Subcutaneous adipose tissue (tissue), 4 donors: Measurements from ENCODE around the gene ECE1. TPM values are rescaled to one million over a fixed set of nuclear protein-coding genes. Genes with fewer than 3 reads are reported as not detected.

Experiments used
- total RNA-seq, 4 donors: library from RNA; depleted of rRNA; stranded (reverse); fragments of >200 nt; gene quantifications; one replicate each; pipeline ENCODE4 v1.1.0, GENCODE V29; 2016
- TF ChIP-seq, protein P1 (sequence below): fragments of 450-650 bp; IDR thresholded peaks from one replicate; pipeline ENCODE4 v1.5.1; 2016; ENCODE audit warnings: low read depth, mild to moderate bottlenecking, control low read depth, antibody characterized with exemption, moderate library complexity

ECE1 gene
- 100 to 1,000 TPM in 2 of 4 donors, 10 to 100 TPM in 2; 75.7 to 188 (median 96.7) TPM for total RNA-seq

DNA sequence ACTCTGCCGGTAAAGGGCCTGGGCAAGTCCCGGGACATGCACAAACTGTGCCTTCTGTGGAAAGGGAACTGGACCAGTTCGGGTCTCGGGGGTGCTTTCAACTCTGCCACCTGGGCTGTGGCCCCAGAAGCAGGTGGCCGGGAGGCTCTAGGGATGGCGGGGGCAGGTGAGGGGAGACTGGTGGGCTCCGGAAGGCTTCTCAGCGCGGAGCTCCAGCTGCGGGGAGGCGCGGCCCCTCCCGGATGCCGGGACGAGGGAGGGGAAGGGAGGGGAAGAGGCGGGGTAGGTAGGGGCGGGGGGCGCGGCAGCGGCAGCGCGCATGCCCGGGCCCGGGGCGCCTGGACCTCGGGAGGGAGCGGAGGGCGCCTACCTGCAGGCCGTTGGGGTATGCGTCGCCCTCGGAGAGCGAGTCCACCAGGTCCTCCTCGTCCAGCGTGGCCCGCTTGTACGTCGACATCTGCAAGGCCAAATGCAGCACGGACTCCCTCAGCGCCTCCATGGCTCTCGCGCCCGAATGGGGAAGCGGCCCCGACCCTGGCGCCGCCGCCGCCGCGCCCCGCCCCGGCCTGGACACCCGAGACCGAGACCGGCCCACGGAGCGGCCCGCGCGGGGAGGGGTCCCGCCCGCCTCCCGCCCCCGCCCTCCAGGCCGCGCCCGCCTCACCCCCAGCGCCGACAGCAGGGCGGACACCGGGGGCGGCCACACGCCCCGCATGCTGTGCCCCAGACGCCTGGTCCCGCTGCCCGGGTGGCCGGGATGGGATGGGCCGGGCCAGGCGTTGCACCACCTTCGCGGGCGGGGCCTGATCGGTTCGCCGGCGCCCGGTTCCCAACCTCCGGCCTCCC, at the start of gene ECE1:
TSS of gene ECE1 (minus strand) at position 764 of the 846 bp plus-strand sequence. CDS start at position 715, 49 bp downstream.
- TF ChIP-seq, protein P1, sequence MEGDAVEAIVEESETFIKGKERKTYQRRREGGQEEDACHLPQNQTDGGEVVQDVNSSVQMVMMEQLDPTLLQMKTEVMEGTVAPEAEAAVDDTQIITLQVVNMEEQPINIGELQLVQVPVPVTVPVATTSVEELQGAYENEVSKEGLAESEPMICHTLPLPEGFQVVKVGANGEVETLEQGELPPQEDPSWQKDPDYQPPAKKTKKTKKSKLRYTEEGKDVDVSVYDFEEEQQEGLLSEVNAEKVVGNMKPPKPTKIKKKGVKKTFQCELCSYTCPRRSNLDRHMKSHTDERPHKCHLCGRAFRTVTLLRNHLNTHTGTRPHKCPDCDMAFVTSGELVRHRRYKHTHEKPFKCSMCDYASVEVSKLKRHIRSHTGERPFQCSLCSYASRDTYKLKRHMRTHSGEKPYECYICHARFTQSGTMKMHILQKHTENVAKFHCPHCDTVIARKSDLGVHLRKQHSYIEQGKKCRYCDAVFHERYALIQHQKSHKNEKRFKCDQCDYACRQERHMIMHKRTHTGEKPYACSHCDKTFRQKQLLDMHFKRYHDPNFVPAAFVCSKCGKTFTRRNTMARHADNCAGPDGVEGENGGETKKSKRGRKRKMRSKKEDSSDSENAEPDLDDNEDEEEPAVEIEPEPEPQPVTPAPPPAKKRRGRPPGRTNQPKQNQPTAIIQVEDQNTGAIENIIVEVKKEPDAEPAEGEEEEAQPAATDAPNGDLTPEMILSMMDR: no peak

DNA sequence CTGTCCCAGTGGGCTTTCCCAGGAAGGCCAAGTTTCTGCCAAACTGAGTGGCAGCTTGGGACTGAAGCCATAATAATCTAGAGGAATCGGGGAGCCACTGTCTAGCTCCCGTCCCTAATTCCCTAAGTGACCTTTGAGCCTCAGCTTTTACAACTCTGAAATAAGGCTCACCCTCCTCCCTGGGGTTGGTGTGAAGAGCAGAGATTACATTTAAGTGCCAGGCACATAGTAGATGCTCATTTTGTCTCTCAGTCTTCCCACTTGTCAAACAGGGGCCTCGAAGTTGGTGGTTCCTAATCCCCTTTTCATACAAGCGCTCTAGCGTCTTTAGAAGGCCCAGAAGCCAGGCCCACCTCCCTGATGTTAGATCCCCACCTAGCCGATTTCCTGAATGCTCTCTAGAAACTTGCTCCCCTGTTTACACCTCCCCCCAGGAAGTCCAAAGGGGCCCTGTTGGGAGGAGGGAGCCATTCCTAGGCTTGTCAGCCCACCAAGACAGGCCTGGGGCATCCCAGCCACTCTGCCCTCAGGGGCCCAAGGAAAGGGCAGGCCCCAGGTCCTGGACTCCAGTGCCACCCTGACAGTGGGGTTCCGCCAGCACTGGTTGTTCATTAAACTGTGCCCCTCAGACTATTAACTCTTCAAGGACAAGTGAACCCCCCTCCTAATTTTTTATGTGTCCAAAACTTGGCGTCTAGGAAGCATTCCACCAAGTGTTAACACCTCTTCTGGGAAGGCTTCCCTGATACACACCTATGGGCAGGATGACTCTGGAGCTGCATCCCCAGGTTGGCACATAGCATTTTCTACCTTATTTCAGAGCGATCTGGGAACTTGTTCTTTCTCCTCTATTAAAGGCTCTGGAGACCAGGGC, 49.3 kb upstream of the ECE1 start:
- TF ChIP-seq, protein P1: no peak

DNA sequence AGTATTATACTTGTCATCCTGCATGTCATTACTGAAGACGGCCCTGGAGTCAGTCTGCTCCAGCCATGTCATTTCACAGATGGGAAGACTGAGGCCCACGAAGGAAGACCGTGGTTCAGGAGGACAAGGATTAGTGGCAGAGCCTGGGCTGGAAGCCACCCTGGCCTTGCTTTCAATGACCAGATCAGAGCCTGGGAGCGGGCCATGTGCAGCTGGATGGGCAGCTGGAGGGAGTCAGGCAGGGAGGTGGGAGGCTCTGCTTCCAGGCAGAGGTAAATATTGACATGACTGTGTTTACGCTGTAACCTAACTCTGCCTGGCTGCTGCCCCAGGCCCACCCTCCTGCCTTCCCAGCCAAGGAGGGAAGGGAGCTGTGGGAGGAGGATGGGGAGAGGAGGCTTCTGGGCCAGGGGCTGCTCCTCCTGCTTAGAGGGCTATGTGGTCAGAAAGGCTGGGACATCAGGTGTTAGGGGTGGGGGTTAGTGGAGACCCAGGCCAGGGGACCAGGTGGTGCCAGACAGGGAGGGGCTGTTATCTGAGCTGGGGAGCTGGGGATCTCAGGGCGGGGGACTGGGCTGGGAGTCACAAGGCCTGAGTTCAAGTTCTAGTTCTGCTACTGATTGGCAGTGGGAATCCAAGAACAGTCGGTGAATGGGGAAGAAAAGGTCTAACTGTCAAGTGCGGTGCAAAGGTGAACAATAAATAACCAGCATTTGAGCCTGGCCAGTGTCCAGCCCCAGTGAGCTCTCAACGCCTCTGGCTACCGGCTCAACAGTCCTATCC, 48.5 kb upstream of the ECE1 start:
- TF ChIP-seq, protein P1: no peak

DNA sequence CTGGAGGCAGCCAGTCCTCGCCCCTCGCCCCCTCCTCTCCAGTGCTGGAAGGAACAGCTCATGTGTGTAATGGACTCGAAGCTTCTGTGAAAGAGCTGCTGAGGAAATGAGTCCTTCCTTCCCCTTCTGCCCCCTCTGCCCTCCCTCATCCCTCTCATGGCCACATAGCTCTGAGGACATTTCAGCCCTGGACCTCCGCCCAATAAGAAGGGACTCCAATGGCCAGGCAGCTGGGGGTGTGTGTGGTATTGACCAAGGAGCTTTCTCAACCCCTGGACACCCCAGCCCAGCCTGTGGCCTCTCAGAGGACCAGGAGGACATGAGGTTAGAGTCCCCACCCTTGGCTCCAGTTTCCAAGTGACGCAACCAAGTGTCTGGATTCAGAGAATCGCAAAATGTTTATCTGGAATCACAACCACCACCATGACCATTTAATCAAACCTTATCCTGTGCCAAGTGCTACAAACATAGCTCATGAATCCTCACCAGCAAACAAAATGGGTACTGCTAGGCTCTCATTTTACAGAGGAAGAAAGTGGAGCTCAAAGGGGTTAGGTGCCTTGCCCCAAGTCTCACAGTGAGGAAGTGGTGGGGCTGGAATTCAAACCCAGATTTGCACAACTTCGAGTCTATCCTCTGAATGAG, 47.8 kb upstream of the ECE1 start:
- TF ChIP-seq, protein P1: no peak

DNA sequence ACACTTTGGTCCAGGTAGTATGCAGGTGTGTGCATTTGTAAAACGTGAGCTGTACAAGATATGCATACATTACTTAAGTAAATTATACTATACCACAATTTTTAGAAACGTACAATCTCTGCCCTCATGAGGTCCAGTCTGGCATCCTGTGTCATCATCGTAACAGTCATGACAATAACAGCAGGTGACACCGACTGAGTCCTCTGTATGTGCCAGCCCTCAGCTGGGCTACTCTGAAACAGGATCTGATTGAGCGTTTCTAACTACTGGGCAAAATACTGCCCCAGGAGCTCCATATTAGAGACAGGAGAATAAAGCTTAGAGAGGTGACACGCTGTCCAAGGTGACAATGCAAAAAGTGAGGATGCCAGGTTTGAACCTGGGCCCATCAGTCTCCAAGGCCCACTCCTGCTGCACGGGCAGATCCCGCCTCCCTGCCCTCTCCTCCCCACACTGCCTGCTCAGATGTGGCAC, 47.2 kb upstream of the ECE1 start:
- TF ChIP-seq, protein P1: no peak

DNA sequence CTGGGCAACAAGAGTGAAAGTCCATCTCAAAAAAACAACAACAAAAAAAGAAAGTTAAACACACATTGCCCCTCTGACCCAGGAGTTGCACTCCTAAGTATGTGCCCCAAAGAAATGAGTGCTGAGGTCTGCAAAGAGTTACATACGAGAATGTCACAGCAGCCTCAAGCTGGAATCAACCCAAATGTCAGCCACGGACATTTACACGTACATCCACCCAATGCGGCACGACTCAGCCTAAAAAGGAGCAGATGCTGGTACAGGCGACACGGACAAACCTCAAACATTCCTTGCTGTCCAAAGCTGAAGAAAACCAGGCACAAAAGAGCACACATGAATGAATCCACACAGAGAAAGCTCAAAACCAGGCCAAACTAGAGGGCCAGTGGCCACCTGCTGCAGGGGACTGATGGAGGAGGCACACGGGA, 46.8 kb upstream of the ECE1 start:
- TF ChIP-seq, protein P1: no peak
